IMR-90 (cell line): ENCODE data around the gene IKZF3. TPM values are rescaled to one million over a fixed set of nuclear protein-coding genes. Genes with fewer than 3 reads are reported as not detected.

Source experiments
- ATAC-seq: fragments of 200-7000 bp; cut with Tn5 transposase; 2 replicates; pipeline ENCODE4 v1.9.1; 2020; ENCODE audit warnings: low read depth, mild to moderate bottlenecking, moderate library complexity
- BruUV-seq: library from RNA; stranded (reverse); fragments of 400-500 nt; replicated peaks from 2 replicates; lab custom pipeline; 2021; lab: Mats Ljungman, UMichigan
- CTCF ChIA-PET: fragments of 300-600 bp; formaldehyde crosslinking; extraction: SDS; loops from one replicate; lab custom pipeline; 2021; ENCODE audit warnings: antibody characterized with exemption; lab: Yijun Ruan, JAX
- POLR2A ChIA-PET: fragments of 300-600 bp; sonication (Branson Sonifier 250); formaldehyde crosslinking; loops from one replicate; lab custom pipeline; 2022; ENCODE audit warnings: antibody characterized with exemption; ENCODE audit not compliant: unreplicated experiment; lab: Charles Lee
- DNase-seq: peaks from one replicate; pipeline ENCODE4 v3.0.0; 2013
- H2AFZ ChIP-seq: replicated peaks from 2 replicates; pipeline ENCODE3; 2013; ENCODE audit warnings: low read length, mild to moderate bottlenecking; ENCODE audit not compliant: poor library complexity
- H2AK5ac ChIP-seq: 2 replicates; pipeline ENCODE4 v1.6.1; 2013; ENCODE audit warnings: low read depth, low read length, inconsistent platforms
- H2AK9ac ChIP-seq: replicated peaks from 2 replicates; pipeline ENCODE3; 2013; ENCODE audit warnings: mild to moderate bottlenecking, low read depth, low read length, moderate library complexity; ENCODE audit not compliant: poor library complexity
- H2BK120ac ChIP-seq: 2 replicates; pipeline ENCODE4 v1.6.1; 2013; ENCODE audit warnings: low read depth, low read length, inconsistent platforms
- H2BK15ac ChIP-seq: 3 replicates; pipeline ENCODE4 v1.6.1; 2013; ENCODE audit warnings: low read depth, low read length, inconsistent platforms
- H2BK20ac ChIP-seq: 2 replicates; pipeline ENCODE4 v1.6.1; 2013; ENCODE audit warnings: low read depth, mild to moderate bottlenecking, inconsistent platforms, low read length, moderate library complexity
- H2BK5ac ChIP-seq: 2 replicates; pipeline ENCODE4 v1.6.1; 2013; ENCODE audit warnings: mild to moderate bottlenecking, low read depth, low read length, inconsistent platforms; ENCODE audit not compliant: poor library complexity, severe bottlenecking
- H3K14ac ChIP-seq: replicated peaks from 2 replicates; pipeline ENCODE4 v1.6.1; 2013; ENCODE audit warnings: low read depth, low read length, inconsistent platforms
- H3K18ac ChIP-seq: 2 replicates; pipeline ENCODE4 v1.6.1; 2013; ENCODE audit warnings: low read depth, low read length, control low read depth
- H3K23ac ChIP-seq: 2 replicates; pipeline ENCODE4 v1.6.1; 2013; ENCODE audit warnings: low read depth, low read length, inconsistent platforms
- H3K27ac ChIP-seq: 2 replicates; pipeline ENCODE4 v1.5.1; 2013; ENCODE audit warnings: mild to moderate bottlenecking, control low read depth, low read length; ENCODE audit not compliant: insufficient read depth
- H3K27me3 ChIP-seq: 2 replicates; pipeline ENCODE4 v1.6.1; 2013; ENCODE audit warnings: low read length; ENCODE audit not compliant: control insufficient read depth, insufficient read depth
- H3K36me3 ChIP-seq: 2 replicates; pipeline ENCODE4 v1.6.1; 2013; ENCODE audit warnings: low read length, mixed read lengths; ENCODE audit not compliant: control insufficient read depth, insufficient read depth
- H3K4ac ChIP-seq: 2 replicates; pipeline ENCODE4 v1.6.1; 2013; ENCODE audit warnings: low read depth, low read length, inconsistent platforms
- H3K4me1 ChIP-seq: 2 replicates; pipeline ENCODE4 v1.6.1; 2013; ENCODE audit warnings: low read length, mixed read lengths; ENCODE audit not compliant: control insufficient read depth, insufficient read depth
- H3K4me2 ChIP-seq: 2 replicates; pipeline ENCODE4 v1.6.1; 2013; ENCODE audit warnings: low read depth, mild to moderate bottlenecking, control low read depth, low read length, moderate library complexity
- H3K4me3 ChIP-seq: 2 replicates; pipeline ENCODE4 v1.5.1; 2013; ENCODE audit warnings: low read depth, mild to moderate bottlenecking, control low read depth, low read length, moderate library complexity; ENCODE audit not compliant: insufficient read depth
- H3K56ac ChIP-seq: 2 replicates; pipeline ENCODE4 v1.6.1; 2013; ENCODE audit warnings: low read length, inconsistent platforms; ENCODE audit not compliant: insufficient read depth; ENCODE audit errors: extremely low read depth
- H3K79me1 ChIP-seq, 2 experiments: 2 replicates each; pipeline ENCODE4 v1.6.1; 2013; ENCODE audit warnings: low read length in 2 of 2, inconsistent platforms in 1 of 2, low read depth in 1 of 2
- H3K9ac ChIP-seq: 2 replicates; pipeline ENCODE4 v1.6.1; 2013; ENCODE audit warnings: low read depth, low read length, control low read depth
- H3K9me1 ChIP-seq: 2 replicates; pipeline ENCODE4 v1.6.1; 2013; ENCODE audit warnings: low read length, inconsistent platforms; ENCODE audit not compliant: insufficient read depth
- H3K9me3 ChIP-seq: 2 replicates; pipeline ENCODE4 v1.6.1; 2013; ENCODE audit warnings: low read length; ENCODE audit not compliant: control insufficient read depth, insufficient read depth
- H4K20me1 ChIP-seq: 2 replicates; pipeline ENCODE4 v1.6.1; 2013; ENCODE audit warnings: low read length, inconsistent platforms; ENCODE audit not compliant: insufficient read depth
- H4K5ac ChIP-seq: 2 replicates; pipeline ENCODE4 v1.6.1; 2013; ENCODE audit warnings: mild to moderate bottlenecking, low read depth, low read length, control low read depth
- H4K8ac ChIP-seq, 2 experiments: 2 replicates each; pipeline ENCODE4 v1.6.1; 2013; ENCODE audit warnings: low read depth in 2 of 2, low read length in 2 of 2, control low read depth in 1 of 2, inconsistent platforms in 1 of 2
- H4K91ac ChIP-seq: 2 replicates; pipeline ENCODE4 v1.6.1; 2013; ENCODE audit warnings: low read depth, low read length, inconsistent platforms; ENCODE audit not compliant: insufficient read depth
- CEBPB ChIP-seq: IDR thresholded peaks from 2 replicates; pipeline ENCODE4 v1.6.1; 2012; ENCODE audit warnings: low read depth, low read length, improper control_type of control experiment
- CHD1 ChIP-seq: IDR thresholded peaks from 2 replicates; pipeline ENCODE4 v1.6.1; 2012; ENCODE audit warnings: low read depth, low read length, improper control_type of control experiment
- ELK1 ChIP-seq: fragments of 150-350 bp; IDR thresholded peaks from 2 replicates; pipeline ENCODE4 v1.6.1; 2016; ENCODE audit warnings: low read depth, mild to moderate bottlenecking, low read length, moderate library complexity, borderline replicate concordance
- FOS ChIP-seq: fragments of 150-350 bp; IDR thresholded peaks from 2 replicates; pipeline ENCODE4 v1.6.1; 2016; ENCODE audit warnings: low read depth, low read length
- MAFK ChIP-seq: IDR thresholded peaks from 2 replicates; pipeline ENCODE4 v1.6.1; 2012; ENCODE audit warnings: low read depth, low read length, improper control_type of control experiment
- MAZ ChIP-seq: IDR thresholded peaks from 2 replicates; pipeline ENCODE4 v1.6.1; 2012; ENCODE audit warnings: low read depth, mild to moderate bottlenecking, low read length, improper control_type of control experiment, moderate library complexity, borderline replicate concordance
- NFE2L2 ChIP-seq: fragments of 150-350 bp; IDR thresholded peaks from 2 replicates; pipeline ENCODE4 v1.6.1; 2016; ENCODE audit warnings: low read depth, mild to moderate bottlenecking, low read length
- POLR2A ChIP-seq: IDR thresholded peaks from 2 replicates; pipeline ENCODE4 v1.6.1; 2012; ENCODE audit warnings: mild to moderate bottlenecking, low read depth, low read length
- RAD21 ChIP-seq: IDR thresholded peaks from 2 replicates; pipeline ENCODE4 v1.6.1; 2012; ENCODE audit warnings: low read length, improper control_type of control experiment
- RCOR1 ChIP-seq: IDR thresholded peaks from 2 replicates; pipeline ENCODE4 v1.6.1; 2012; ENCODE audit warnings: mild to moderate bottlenecking, low read length, improper control_type of control experiment; ENCODE audit not compliant: insufficient replicate concordance
- RFX5 ChIP-seq: IDR thresholded peaks from 2 replicates; pipeline ENCODE4 v1.8.0; 2012; ENCODE audit warnings: low read depth, mild to moderate bottlenecking, low read length, moderate library complexity
- WGBS, 2 experiments: methylation state at CpG; one replicate each; pipeline versions ENCODE4 v1.1.5 to v1.1.7; 2013; ENCODE audit warnings: missing lambda C conversion rate in 2 of 2; ENCODE audit not compliant: insufficient read length in 1 of 2; ENCODE audit errors: extremely low coverage in 2 of 2; 5-methylcytosine and 5-hydroxymethylcytosine counted together
- dilution Hi-C: fragments of 300-500 bp; cut with HindIII; formaldehyde crosslinking; loops from one replicate; pipeline ENCODE4 v1.14.3; 2018; ENCODE audit warnings: low sequenced_read_pairs; ENCODE audit not compliant: unreplicated experiment
- in situ Hi-C: fragments of 300-500 bp; cut with MboI; formaldehyde crosslinking; loops from 3 replicates; pipeline ENCODE4 v1.14.3; 2019; ENCODE audit warnings: low sequenced_read_pairs, inconsistent platforms, mixed read lengths
- intact Hi-C: fragments of 100-400 bp; cut with micrococcal nuclease; formaldehyde crosslinking; loops from 2 replicates; pipeline ENCODE4 v1.10.0; 2022
- polyA plus RNA-seq, 3 experiments: library from polyadenylated mRNA; depleted of rRNA; stranded (reverse); fragments of >200 nt; gene quantifications; 2 replicates each; pipeline ENCODE4 v1.2.3, GENCODE V29; 2012; ENCODE audit warnings: low replicate concordance in 1 of 3
- total RNA-seq: library from RNA; depleted of rRNA; stranded (reverse); fragments of >200 nt; gene quantifications from 2 replicates; pipeline ENCODE4 v1.2.3, GENCODE V29; 2012
- TF ChIP-seq, protein P1 (sequence below): fragments of 150-350 bp; IDR thresholded peaks from 2 replicates; pipeline ENCODE4 v1.6.1; 2017; ENCODE audit warnings: mild to moderate bottlenecking, antibody characterized with exemption, low read length, low read depth
- TF ChIP-seq, protein P2 (sequence below): conservative IDR thresholded peaks from 2 replicates; pipeline ENCODE4 v1.5.1; 2012; ENCODE audit warnings: mild to moderate bottlenecking, low read depth, low read length, improper control_type of control experiment

The IKZF3 gene
- total and polyA plus RNA-seq, 2 of the 4 experiments (the other 2 are of a cell fraction): not detected

DNA sequence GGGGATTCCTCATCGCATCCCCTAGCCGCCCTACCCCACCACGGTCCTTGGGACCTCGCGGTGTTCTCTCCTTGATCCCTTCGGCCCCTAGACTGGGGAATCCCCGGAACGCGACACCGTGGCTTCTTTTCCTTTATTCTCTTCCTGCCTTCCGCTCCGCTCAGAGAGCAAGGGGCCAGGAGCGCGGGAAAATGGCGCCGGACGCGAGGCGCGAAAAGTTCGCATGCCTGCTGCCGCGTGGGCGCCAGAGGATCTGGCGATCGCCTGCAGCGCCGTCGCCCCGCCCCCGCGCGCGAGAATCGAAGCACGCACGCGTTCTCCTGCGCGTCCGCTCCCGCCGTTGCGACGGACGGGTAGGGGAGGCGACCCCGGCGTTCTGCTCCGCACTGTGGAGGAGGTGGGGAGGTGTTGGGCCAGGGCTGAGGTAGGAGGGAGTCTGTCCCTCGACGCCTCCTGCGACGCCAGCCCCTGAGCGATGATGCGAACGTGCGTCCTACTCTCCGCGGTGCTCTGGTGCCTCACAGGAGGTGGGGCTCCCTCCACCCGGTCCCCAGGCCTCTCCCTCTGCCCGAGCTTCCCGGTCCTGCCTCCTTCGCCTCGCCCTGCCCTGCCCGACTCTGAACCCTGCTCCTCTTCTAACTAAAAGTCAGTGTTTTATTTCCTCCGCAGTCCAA is 3.9 kb upstream of the IKZF3 start, which contains the start of gene ZPBP2:
Gene ZPBP2, plus strand, starts transcription at position 323 of the 674 bp plus-strand sequence. Its CDS starts 153 bp downstream, at position 476.
- H3K9ac ChIP-seq: no peak within 1 kb of the TSS
- H3K27ac ChIP-seq: no peak within 1 kb of the TSS
- H3K27me3 ChIP-seq: peaks cover 52% of the 10 kb centered on the region
- H4K8ac ChIP-seq: no peak within 1 kb of the TSS
- H3K23ac ChIP-seq: no peak within 1 kb of the TSS
- intact Hi-C loops: no loop called here
- H3K9me1 ChIP-seq: no peaks in the 10 kb centered on the region
- no peak for DNase-seq
- no peak within 1 kb of the TSS for H2BK20ac ChIP-seq
- dilution Hi-C loops: no loop called here
- peaks cover 22% of the 10 kb centered on the region for H3K9me3 ChIP-seq
- no peak within 1 kb of the TSS for H3K4ac ChIP-seq
- POLR2A ChIA-PET: no interaction called here
- no peak within 1 kb of the TSS for H3K18ac ChIP-seq
- no peak within 1 kb of the TSS for H4K91ac ChIP-seq
- H2BK120ac ChIP-seq: no peak within 1 kb of the TSS
- peaks cover 2% of the 10 kb centered on the region; the same call in 1 of the 2 replicates for H3K4me1 ChIP-seq
- no peak within 1 kb of the TSS for H2BK5ac ChIP-seq
- H2AFZ ChIP-seq: peak within 1 kb of the TSS; percentile 69
- CTCF ChIA-PET: no interaction called here
- no peak within 1 kb of the TSS for H4K5ac ChIP-seq
- no peak within 1 kb of the TSS for H2BK15ac ChIP-seq
- no peak for ATAC-seq
- TF ChIP-seq RAD21 (no peak), CEBPB (no peak), RFX5 (no peak), MAFK (no peak), RCOR1 (no peak), MAZ (no peak), ELK1 (no peak), NFE2L2 (no peak), CHD1 (no peak), FOS (no peak), POLR2A (no peak)
- TF ChIP-seq, protein P1, sequence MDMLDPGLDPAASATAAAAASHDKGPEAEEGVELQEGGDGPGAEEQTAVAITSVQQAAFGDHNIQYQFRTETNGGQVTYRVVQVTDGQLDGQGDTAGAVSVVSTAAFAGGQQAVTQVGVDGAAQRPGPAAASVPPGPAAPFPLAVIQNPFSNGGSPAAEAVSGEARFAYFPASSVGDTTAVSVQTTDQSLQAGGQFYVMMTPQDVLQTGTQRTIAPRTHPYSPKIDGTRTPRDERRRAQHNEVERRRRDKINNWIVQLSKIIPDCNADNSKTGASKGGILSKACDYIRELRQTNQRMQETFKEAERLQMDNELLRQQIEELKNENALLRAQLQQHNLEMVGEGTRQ: no peak
- TF ChIP-seq, protein P2, sequence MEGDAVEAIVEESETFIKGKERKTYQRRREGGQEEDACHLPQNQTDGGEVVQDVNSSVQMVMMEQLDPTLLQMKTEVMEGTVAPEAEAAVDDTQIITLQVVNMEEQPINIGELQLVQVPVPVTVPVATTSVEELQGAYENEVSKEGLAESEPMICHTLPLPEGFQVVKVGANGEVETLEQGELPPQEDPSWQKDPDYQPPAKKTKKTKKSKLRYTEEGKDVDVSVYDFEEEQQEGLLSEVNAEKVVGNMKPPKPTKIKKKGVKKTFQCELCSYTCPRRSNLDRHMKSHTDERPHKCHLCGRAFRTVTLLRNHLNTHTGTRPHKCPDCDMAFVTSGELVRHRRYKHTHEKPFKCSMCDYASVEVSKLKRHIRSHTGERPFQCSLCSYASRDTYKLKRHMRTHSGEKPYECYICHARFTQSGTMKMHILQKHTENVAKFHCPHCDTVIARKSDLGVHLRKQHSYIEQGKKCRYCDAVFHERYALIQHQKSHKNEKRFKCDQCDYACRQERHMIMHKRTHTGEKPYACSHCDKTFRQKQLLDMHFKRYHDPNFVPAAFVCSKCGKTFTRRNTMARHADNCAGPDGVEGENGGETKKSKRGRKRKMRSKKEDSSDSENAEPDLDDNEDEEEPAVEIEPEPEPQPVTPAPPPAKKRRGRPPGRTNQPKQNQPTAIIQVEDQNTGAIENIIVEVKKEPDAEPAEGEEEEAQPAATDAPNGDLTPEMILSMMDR: no peak
- no peaks in the 10 kb centered on the region for H3K36me3 ChIP-seq
- no peak within 1 kb of the TSS for H3K56ac ChIP-seq
- 26% methylated on average over 26 of the region's 67 CpGs; no CpG with 5 or more reads in 1 of the 2 experiments for WGBS, 2 experiments
- H3K14ac ChIP-seq: no peak within 1 kb of the TSS
- no peaks in the 10 kb centered on the region for H3K79me1 ChIP-seq
- H4K20me1 ChIP-seq: no peaks in the 10 kb centered on the region
- in situ Hi-C loops: no loop called here
- no peak within 1 kb of the TSS for H2AK5ac ChIP-seq
- no peak within 1 kb of the TSS for H2AK9ac ChIP-seq
- H3K4me2 ChIP-seq: no peak within 1 kb of the TSS
- BruUV-seq: no TSS peak
- no peak within 1 kb of the TSS for H3K4me3 ChIP-seq
